IMR-90 (cell line): ENCODE measurements around the gene PSMA2. TPM values are rescaled to one million over a fixed set of nuclear protein-coding genes. Genes with fewer than 3 reads are reported as not detected.

Experiments used
- ATAC-seq: fragments of 200-7000 bp; cut with Tn5 transposase; 2 replicates; pipeline ENCODE4 v1.9.1; 2020; ENCODE audit warnings: low read depth, mild to moderate bottlenecking, moderate library complexity
- BruUV-seq: library from RNA; stranded (reverse); fragments of 400-500 nt; replicated peaks from 2 replicates; lab custom pipeline; 2021; lab: Mats Ljungman, UMichigan
- CTCF ChIA-PET: fragments of 300-600 bp; formaldehyde crosslinking; extraction: SDS; loops from one replicate; lab custom pipeline; 2021; ENCODE audit warnings: antibody characterized with exemption; lab: Yijun Ruan, JAX
- POLR2A ChIA-PET: fragments of 300-600 bp; sonication (Branson Sonifier 250); formaldehyde crosslinking; loops from one replicate; lab custom pipeline; 2022; ENCODE audit warnings: antibody characterized with exemption; ENCODE audit not compliant: unreplicated experiment; lab: Charles Lee
- DNase-seq: peaks from one replicate; pipeline ENCODE4 v3.0.0; 2013
- H2AFZ ChIP-seq: replicated peaks from 2 replicates; pipeline ENCODE3; 2013; ENCODE audit warnings: low read length, mild to moderate bottlenecking; ENCODE audit not compliant: poor library complexity
- H2AK5ac ChIP-seq: 2 replicates; pipeline ENCODE4 v1.6.1; 2013; ENCODE audit warnings: low read depth, low read length, inconsistent platforms
- H2AK9ac ChIP-seq: replicated peaks from 2 replicates; pipeline ENCODE3; 2013; ENCODE audit warnings: mild to moderate bottlenecking, low read depth, low read length, moderate library complexity; ENCODE audit not compliant: poor library complexity
- H2BK120ac ChIP-seq: 2 replicates; pipeline ENCODE4 v1.6.1; 2013; ENCODE audit warnings: low read depth, low read length, inconsistent platforms
- H2BK15ac ChIP-seq: 3 replicates; pipeline ENCODE4 v1.6.1; 2013; ENCODE audit warnings: low read depth, low read length, inconsistent platforms
- H2BK20ac ChIP-seq: 2 replicates; pipeline ENCODE4 v1.6.1; 2013; ENCODE audit warnings: low read depth, mild to moderate bottlenecking, inconsistent platforms, low read length, moderate library complexity
- H2BK5ac ChIP-seq: 2 replicates; pipeline ENCODE4 v1.6.1; 2013; ENCODE audit warnings: mild to moderate bottlenecking, low read depth, low read length, inconsistent platforms; ENCODE audit not compliant: poor library complexity, severe bottlenecking
- H3K14ac ChIP-seq: replicated peaks from 2 replicates; pipeline ENCODE4 v1.6.1; 2013; ENCODE audit warnings: low read depth, low read length, inconsistent platforms
- H3K18ac ChIP-seq: 2 replicates; pipeline ENCODE4 v1.6.1; 2013; ENCODE audit warnings: low read depth, low read length, control low read depth
- H3K23ac ChIP-seq: 2 replicates; pipeline ENCODE4 v1.6.1; 2013; ENCODE audit warnings: low read depth, low read length, inconsistent platforms
- H3K27ac ChIP-seq: 2 replicates; pipeline ENCODE4 v1.5.1; 2013; ENCODE audit warnings: mild to moderate bottlenecking, control low read depth, low read length; ENCODE audit not compliant: insufficient read depth
- H3K27me3 ChIP-seq: 2 replicates; pipeline ENCODE4 v1.6.1; 2013; ENCODE audit warnings: low read length; ENCODE audit not compliant: control insufficient read depth, insufficient read depth
- H3K36me3 ChIP-seq: 2 replicates; pipeline ENCODE4 v1.6.1; 2013; ENCODE audit warnings: low read length, mixed read lengths; ENCODE audit not compliant: control insufficient read depth, insufficient read depth
- H3K4ac ChIP-seq: 2 replicates; pipeline ENCODE4 v1.6.1; 2013; ENCODE audit warnings: low read depth, low read length, inconsistent platforms
- H3K4me1 ChIP-seq: 2 replicates; pipeline ENCODE4 v1.6.1; 2013; ENCODE audit warnings: low read length, mixed read lengths; ENCODE audit not compliant: control insufficient read depth, insufficient read depth
- H3K4me2 ChIP-seq: 2 replicates; pipeline ENCODE4 v1.6.1; 2013; ENCODE audit warnings: low read depth, mild to moderate bottlenecking, control low read depth, low read length, moderate library complexity
- H3K4me3 ChIP-seq: 2 replicates; pipeline ENCODE4 v1.5.1; 2013; ENCODE audit warnings: low read depth, mild to moderate bottlenecking, control low read depth, low read length, moderate library complexity; ENCODE audit not compliant: insufficient read depth
- H3K56ac ChIP-seq: 2 replicates; pipeline ENCODE4 v1.6.1; 2013; ENCODE audit warnings: low read length, inconsistent platforms; ENCODE audit not compliant: insufficient read depth; ENCODE audit errors: extremely low read depth
- H3K79me1 ChIP-seq, 2 experiments: 2 replicates each; pipeline ENCODE4 v1.6.1; 2013; ENCODE audit warnings: low read length in 2 of 2, inconsistent platforms in 1 of 2, low read depth in 1 of 2
- H3K9ac ChIP-seq: 2 replicates; pipeline ENCODE4 v1.6.1; 2013; ENCODE audit warnings: low read depth, low read length, control low read depth
- H3K9me1 ChIP-seq: 2 replicates; pipeline ENCODE4 v1.6.1; 2013; ENCODE audit warnings: low read length, inconsistent platforms; ENCODE audit not compliant: insufficient read depth
- H3K9me3 ChIP-seq: 2 replicates; pipeline ENCODE4 v1.6.1; 2013; ENCODE audit warnings: low read length; ENCODE audit not compliant: control insufficient read depth, insufficient read depth
- H4K20me1 ChIP-seq: 2 replicates; pipeline ENCODE4 v1.6.1; 2013; ENCODE audit warnings: low read length, inconsistent platforms; ENCODE audit not compliant: insufficient read depth
- H4K5ac ChIP-seq: 2 replicates; pipeline ENCODE4 v1.6.1; 2013; ENCODE audit warnings: mild to moderate bottlenecking, low read depth, low read length, control low read depth
- H4K8ac ChIP-seq, 2 experiments: 2 replicates each; pipeline ENCODE4 v1.6.1; 2013; ENCODE audit warnings: low read depth in 2 of 2, low read length in 2 of 2, control low read depth in 1 of 2, inconsistent platforms in 1 of 2
- H4K91ac ChIP-seq: 2 replicates; pipeline ENCODE4 v1.6.1; 2013; ENCODE audit warnings: low read depth, low read length, inconsistent platforms; ENCODE audit not compliant: insufficient read depth
- CEBPB ChIP-seq: IDR thresholded peaks from 2 replicates; pipeline ENCODE4 v1.6.1; 2012; ENCODE audit warnings: low read depth, low read length, improper control_type of control experiment
- RAD21 ChIP-seq: IDR thresholded peaks from 2 replicates; pipeline ENCODE4 v1.6.1; 2012; ENCODE audit warnings: low read length, improper control_type of control experiment
- WGBS, 2 experiments: methylation state at CpG; one replicate each; pipeline versions ENCODE4 v1.1.5 to v1.1.7; 2013; ENCODE audit warnings: missing lambda C conversion rate in 2 of 2; ENCODE audit not compliant: insufficient read length in 1 of 2; ENCODE audit errors: extremely low coverage in 2 of 2; 5-methylcytosine and 5-hydroxymethylcytosine counted together
- dilution Hi-C: fragments of 300-500 bp; cut with HindIII; formaldehyde crosslinking; loops from one replicate; pipeline ENCODE4 v1.14.3; 2018; ENCODE audit warnings: low sequenced_read_pairs; ENCODE audit not compliant: unreplicated experiment
- in situ Hi-C: fragments of 300-500 bp; cut with MboI; formaldehyde crosslinking; loops from 3 replicates; pipeline ENCODE4 v1.14.3; 2019; ENCODE audit warnings: low sequenced_read_pairs, inconsistent platforms, mixed read lengths
- intact Hi-C: fragments of 100-400 bp; cut with micrococcal nuclease; formaldehyde crosslinking; loops from 2 replicates; pipeline ENCODE4 v1.10.0; 2022
- polyA plus RNA-seq, 3 experiments: library from polyadenylated mRNA; depleted of rRNA; stranded (reverse); fragments of >200 nt; gene quantifications; 2 replicates each; pipeline ENCODE4 v1.2.3, GENCODE V29; 2012; ENCODE audit warnings: low replicate concordance in 1 of 3
- total RNA-seq: library from RNA; depleted of rRNA; stranded (reverse); fragments of >200 nt; gene quantifications from 2 replicates; pipeline ENCODE4 v1.2.3, GENCODE V29; 2012

The PSMA2 gene
- total and polyA plus RNA-seq, 2 of the 4 experiments (the other 2 are of a cell fraction), result 106 to 138 TPM

- ChIA-PET CTCF (no interaction called here), POLR2A (no interaction called here)
- DNase-seq (peak; percentile 22), ATAC-seq (0 out of 2 replicates have a peak, but pooled peaks have one; percentile 15)
- H3K9me1 ChIP-seq, result no peaks in the 10 kb centered on the region
- H2AFZ ChIP-seq, result peak overlapping the region; percentile 21
- H4K5ac ChIP-seq, result no peak overlapping the region
- no peak overlapping the region for H4K8ac ChIP-seq
- no peak overlapping the region for H2AK5ac ChIP-seq
- no peak for TF ChIP-seq RAD21
- peak; percentile 40; the same call in 1 of the 2 replicates for TF ChIP-seq CEBPB
- H4K91ac ChIP-seq, result no peak overlapping the region
- H3K27ac ChIP-seq, result no peak overlapping the region
- no peak overlapping the region for H2BK5ac ChIP-seq
- no peaks in the 10 kb centered on the region for H3K27me3 ChIP-seq
- no peak overlapping the region for H2BK15ac ChIP-seq
- no peak overlapping the region for H3K4ac ChIP-seq
- intact Hi-C loops (no loop called here), dilution Hi-C loops (no loop called here), in situ Hi-C loops (loop anchor here (10.0 kb wide), 1 partner anchor 939 kb away; no protein-coding TSS in a partner anchor)
- H3K79me1 ChIP-seq, result no peaks in the 10 kb centered on the region
- peaks cover 8% of the 10 kb centered on the region; the same call in 1 of the 2 replicates for H3K4me1 ChIP-seq
- BruUV-seq, result no TSS peak
- H2AK9ac ChIP-seq, result no peak overlapping the region
- H2BK120ac ChIP-seq, result no peak overlapping the region
- no peaks in the 10 kb centered on the region for H3K9me3 ChIP-seq
- no peaks in the 10 kb centered on the region for H3K36me3 ChIP-seq
- no peak overlapping the region for H3K9ac ChIP-seq
- H3K14ac ChIP-seq, result no peak overlapping the region
- H4K20me1 ChIP-seq, result no peaks in the 10 kb centered on the region
- WGBS, 2 experiments, result no CpG with 5 or more reads among the region's 6 CpGs
- no peak overlapping the region for H3K4me3 ChIP-seq
- H2BK20ac ChIP-seq, result no peak overlapping the region
- H3K4me2 ChIP-seq, result no peak overlapping the region
- H3K18ac ChIP-seq, result no peak overlapping the region
- H3K23ac ChIP-seq, result no peak overlapping the region
- H3K56ac ChIP-seq, result no peak overlapping the region
These were observed 48.0 kb downstream of the PSMA2 start for GRCh38 chr7:42883950-42884349.
